GDM1 (cell line): ENCODE measurements around the gene C14orf132.
"Not testable (repeated sequence)": the region's sequence is repeated elsewhere in the genome, so short reads cannot be mapped to it uniquely, and the experiment has no call there.

Source experiments
- DNase-seq: peaks from one replicate; lab custom pipeline; 2025; lab: John Stamatoyannopoulos, UW

Gene C14orf132

GRCh38 chr14:96038920-96039632 is at the start of gene C14orf132:
TSS of gene C14orf132 (plus strand) at chr14:96039362. CDS start at chr14:96039501, 139 bp downstream.
- no peak for DNase-seq

GRCh38 chr14:95993768-95994592 is 45.2 kb upstream of the C14orf132 start:
- no peak for DNase-seq

- no peak for DNase-seq
Measured at GRCh38 chr14:95994593-95994928, 44.6 kb upstream of the C14orf132 start.

GRCh38 chr14:95998656-95999055 is 40.5 kb upstream of the C14orf132 start:
- no peak for DNase-seq

DNA sequence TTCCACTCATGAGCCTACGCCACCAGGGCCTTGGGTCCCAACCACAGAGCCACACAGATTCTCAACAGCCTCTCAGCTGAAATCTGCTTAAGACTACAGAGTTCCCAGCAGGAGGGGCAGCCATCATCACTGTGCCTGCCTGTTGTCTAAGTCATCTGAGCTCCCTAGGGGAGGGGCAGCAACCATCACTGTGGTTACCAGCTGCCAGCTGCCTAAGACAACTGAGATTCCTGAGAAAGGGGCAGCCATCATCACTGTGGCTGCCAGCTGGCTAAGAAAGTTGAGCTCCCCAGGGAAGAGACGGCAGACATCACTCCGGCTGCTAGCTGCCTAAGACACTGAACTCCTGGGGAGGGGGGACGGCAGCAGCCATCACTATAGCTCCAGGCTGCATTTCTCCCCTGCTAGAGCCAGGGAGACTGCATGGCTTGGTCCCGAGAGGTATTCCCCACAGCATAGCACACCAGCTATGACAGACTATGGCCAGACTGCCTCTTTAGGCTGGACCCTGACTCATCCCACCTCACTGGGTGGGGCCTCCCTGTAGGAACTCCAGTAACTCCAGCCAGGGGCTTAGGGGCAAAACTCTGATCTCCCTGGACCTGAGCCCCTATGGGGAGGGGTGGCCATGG is 37.2 kb upstream of the C14orf132 start:
- DNase-seq = no peak

- no peak for DNase-seq
Measured at GRCh38 chr14:96002498-96002884, 36.7 kb upstream of the C14orf132 start.

GRCh38 chr14:96011131-96011530 is 28.0 kb upstream of the C14orf132 start:
- no peak for DNase-seq

- DNase-seq = no peak
Measured at GRCh38 chr14:96011607-96012006, 27.6 kb upstream of the C14orf132 start.

GRCh38 chr14:96012757-96013156 is 26.4 kb upstream of the C14orf132 start:
- not testable (repeated sequence) for DNase-seq

DNA sequence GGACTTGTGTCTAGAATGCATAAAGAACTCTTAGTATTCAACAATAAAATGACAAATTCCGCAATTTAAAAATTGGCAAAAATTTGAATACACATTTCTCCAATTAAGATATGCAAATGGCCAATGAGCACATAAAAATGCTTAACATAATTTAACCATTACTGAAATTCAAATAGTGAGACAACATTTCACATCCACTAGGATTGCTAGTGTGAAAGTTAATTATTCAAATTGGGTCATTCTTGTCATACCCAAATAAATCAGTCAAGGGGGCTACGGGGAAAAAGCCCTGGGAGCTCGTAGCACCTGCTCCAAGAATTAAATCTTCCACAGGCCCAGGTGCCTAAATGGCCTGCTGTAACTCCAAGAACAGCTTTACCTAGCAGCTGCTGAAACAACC is 25.0 kb upstream of the C14orf132 start:
- no peak for DNase-seq

- no peak for DNase-seq
Measured at GRCh38 chr14:96016501-96017160, 22.5 kb upstream of the C14orf132 start.

- DNase-seq = no peak
Measured at GRCh38 chr14:96017882-96018281, 21.3 kb upstream of the C14orf132 start.

DNA sequence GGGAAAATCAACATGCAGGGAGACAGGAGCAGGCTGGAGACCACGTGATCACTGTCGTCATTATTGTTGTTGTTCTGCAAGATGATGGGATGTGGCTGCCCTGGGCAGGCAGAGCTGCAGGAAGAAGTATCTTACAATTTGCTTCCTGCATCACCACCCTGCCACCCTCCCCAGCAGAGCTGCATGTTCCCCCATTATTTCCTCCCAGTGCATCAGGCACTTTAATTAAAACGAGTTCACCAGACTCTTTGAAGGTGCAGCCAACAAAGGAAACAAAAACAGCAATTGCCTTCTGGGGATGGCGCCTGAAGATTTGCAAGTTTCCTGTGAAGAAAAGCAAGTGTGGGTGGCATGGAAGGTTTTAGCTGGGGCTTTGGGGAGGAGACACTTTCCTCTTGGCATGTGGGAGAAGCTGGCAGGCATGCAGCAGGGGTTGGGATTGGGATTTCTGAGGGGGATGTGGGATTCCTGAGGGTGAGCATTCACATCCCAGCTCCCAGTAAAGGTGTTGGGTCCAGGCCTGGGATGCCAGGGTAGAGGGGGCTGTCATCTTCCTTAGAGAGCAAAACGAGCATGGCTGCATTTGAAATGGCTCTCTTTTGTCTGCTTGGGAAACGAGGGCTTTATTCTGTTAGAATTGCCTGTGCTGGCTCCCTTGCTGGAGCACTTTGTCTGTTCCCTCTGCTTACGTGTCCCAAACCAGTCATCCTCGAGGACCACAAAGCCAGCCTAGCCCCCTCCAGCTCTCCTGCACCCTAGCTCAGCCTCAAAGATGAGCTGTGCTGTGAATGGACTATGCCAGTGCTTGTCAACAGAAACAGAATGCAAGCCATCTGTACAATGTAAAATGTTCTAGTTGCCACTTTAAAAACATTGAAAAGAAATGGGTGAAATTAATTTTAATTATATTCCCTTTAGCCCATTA is 11.5 kb upstream of the C14orf132 start:
- DNase-seq = no peak

DNA sequence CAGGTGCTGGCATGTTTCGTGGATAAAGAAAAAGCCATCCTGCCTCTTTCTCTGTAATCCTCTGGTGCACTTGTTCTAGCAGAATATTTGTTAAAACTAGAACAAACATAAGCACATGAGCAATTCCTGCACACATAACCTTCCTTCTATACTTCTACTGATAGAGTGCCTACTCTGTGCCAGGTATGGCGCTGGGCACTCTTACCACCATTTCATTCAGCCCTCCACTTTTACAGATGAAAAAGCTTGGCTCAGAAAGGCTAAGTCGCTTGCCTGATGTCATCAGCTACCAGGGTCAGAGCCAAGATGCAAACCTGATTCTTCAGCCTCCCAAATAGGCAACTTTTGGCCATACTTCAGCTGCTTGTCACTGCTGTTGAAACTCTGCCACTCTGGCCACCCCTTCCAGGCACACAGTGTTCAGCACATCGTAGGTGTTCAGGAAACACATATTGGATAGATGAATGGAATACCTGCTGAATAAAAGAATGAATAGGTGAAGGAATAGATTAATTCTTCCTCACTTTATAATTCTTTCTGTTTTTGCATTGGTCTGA is 10.0 kb upstream of the C14orf132 start:
- no peak for DNase-seq

- DNase-seq = no peak
Measured at GRCh38 chr14:96030108-96030760, 8.9 kb upstream of the C14orf132 start.

- no peak for DNase-seq
Measured at GRCh38 chr14:96031691-96032090, 7.5 kb upstream of the C14orf132 start.

DNA sequence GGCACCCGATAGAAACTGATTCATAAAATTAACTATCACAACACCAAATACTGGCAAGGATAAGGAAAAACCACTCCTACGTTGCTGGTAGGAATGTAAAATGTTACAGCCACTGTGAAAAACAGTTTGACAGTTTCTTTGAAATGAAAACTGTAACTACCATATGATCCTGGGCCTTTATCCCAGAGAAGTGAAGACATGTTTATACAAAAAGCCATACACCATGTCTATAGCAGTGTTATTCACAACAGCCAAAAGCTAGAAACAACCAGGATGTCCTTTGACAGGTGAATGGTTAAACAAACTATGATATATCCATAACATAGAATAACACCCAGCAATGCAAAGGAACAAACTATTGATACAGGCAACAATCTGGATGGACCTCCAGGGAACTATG is 3.7 kb upstream of the C14orf132 start:
- DNase-seq = no peak

- no peak for DNase-seq
Measured at GRCh38 chr14:96037891-96038557, 1.1 kb upstream of the C14orf132 start.

DNA sequence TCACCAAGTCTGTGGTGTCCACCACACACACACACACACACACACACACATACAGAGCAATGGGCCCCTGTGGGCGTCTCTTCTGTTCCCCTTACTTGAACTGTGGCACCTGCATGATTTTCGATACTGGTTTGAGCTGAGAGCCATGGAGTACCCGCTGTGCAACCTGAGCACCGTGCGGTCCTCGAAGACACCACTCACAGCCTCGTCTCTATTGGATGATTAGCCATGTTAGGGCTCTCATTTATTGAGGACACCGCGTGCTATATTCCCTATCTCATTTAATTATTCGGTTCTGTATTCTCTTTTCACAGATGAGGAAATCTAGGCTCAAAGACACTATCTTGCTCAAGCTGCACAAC is 623 bp upstream of the C14orf132 start:
- DNase-seq = no peak
